ENCODE data around the gene EWSR1. TPM values are rescaled to one million over a fixed set of nuclear protein-coding genes. Genes with fewer than 3 reads are reported as not detected.

EWSR1 gene
- total and polyA plus RNA-seq, 2 donors (not counting 3 experiments of a cell fraction or from before 2014, with no cell fraction given): 305 to 588 TPM

DNA sequence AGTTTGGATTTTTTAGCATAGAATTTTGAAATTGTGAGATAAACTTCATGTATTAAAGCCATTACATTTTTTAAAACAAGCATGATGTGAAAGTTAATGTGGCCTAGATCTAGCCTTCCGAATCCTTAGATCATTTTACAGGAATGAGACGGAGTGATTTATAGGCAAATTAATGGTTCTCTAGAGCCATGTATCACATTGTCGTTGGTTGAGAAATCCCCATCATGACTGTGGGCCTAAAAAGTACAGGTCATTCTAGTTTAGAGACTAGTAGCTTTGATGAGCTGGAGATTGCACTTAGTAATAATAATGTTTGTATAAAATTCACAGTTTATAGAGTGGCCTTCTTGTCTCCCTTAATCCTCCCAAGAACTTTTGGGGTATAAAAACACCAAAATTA, 7.1 kb downstream of the EWSR1 start:
- no peaks in the 10 kb centered on the region for H3K9me3 ChIP-seq (replicated peaks; ENCODE audit: control insufficient read depth, insufficient read depth, low read length)
- peaks cover 26% of the 10 kb centered on the region for H4K20me1 ChIP-seq (replicated peaks; ENCODE audit: control insufficient read depth, extremely low read depth, insufficient read depth, low read length)
- BruUV-seq (replicated peaks): no TSS peak

DNA sequence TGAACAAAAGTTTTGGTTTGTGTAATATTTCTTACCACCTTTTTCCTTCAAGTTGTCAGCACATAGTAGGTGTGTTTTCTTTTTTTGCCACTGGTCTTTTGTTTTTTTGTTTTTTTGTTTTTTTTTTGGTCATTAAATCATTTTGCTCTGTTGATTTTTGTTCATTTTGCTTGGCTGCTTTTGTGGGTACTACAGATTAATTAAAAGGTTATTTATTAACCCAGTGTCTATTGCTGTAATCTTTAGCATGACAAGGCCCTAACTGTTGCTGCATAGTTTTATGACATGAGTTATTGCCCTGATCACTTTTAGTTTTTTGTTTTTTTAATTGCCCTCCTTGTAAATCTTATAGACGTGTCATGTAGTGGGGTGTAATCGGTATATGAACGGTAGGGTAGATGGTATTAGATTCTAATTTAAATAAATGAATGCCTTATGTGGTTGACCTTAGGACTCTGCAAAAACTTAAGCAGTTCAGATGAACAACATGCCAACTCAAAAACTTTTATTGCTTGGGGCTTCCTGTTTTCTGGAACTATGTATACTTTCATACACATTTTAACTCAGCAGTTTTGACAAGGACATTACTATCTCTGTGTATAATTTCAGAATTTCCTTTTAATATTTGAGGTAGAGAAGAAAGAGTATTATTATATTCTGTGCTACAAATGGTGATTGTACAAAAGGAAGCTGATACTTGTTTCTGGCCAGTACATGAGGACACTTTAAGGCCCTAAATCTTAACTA, 7.9 kb downstream of the EWSR1 start:
- dilution Hi-C loops (cut with MboI; ENCODE audit: extremely low pct_ligation_motif_present, low sequenced_read_pairs) (no loop called here), intact Hi-C loops (cut with micrococcal nuclease) (no loop called here)
- peaks cover 93% of the 10 kb centered on the region for H3K79me2 ChIP-seq (ENCODE audit: control insufficient read depth, insufficient read depth, low read length)
- no peak overlapping the region for H3K27ac ChIP-seq (ENCODE audit: insufficient read depth, low read depth, low read length)
- peaks cover 19% of the 10 kb centered on the region for H4K20me1 ChIP-seq (replicated peaks; ENCODE audit: control insufficient read depth, extremely low read depth, insufficient read depth, low read length)
- no peaks in the 10 kb centered on the region for H3K9me1 ChIP-seq (replicated peaks; ENCODE audit: control insufficient read depth, extremely low read depth, insufficient read depth, low read length)
- no peaks in the 10 kb centered on the region for H3K9me3 ChIP-seq (replicated peaks; ENCODE audit: control insufficient read depth, insufficient read depth, low read length)
- H3K4me2 ChIP-seq (ENCODE audit: insufficient read depth, low read length): no peak overlapping the region
- H3K27me3 ChIP-seq (ENCODE audit: control insufficient read depth in 2 of 2, insufficient read depth in 2 of 2, low read length in 2 of 2): no peaks in the 10 kb centered on the region
- DNase-seq (ENCODE audit: low read depth, low spot score) (no peak), FAIRE-seq (no peak)
- ChIA-PET CTCF (interaction anchor here (0.5 kb wide), 1 partner anchor 10 kb away, joined by 4 read pairs; no protein-coding TSS in a partner anchor), POLR2A (no interaction called here)
- no TSS peak for BruUV-seq (replicated peaks)
- no peak overlapping the region for H2AFZ ChIP-seq (ENCODE audit: low read depth, low read length)
- H3K36me3 ChIP-seq (ENCODE audit: control insufficient read depth in 2 of 2, extremely low read depth in 1 of 2, insufficient read depth in 2 of 2, low read length in 2 of 2): peaks cover 32 to 62% of the 10 kb centered on the region in 2 experiments
- no peak overlapping the region for H3K9ac ChIP-seq (replicated peaks; ENCODE audit: extremely low read depth, insufficient read depth, low read length)
- no peak overlapping the region for H3K4me3 ChIP-seq (replicated peaks in 1 of 3; ENCODE audit: insufficient read depth in 1 of 3, low read depth in 1 of 3, low read length in 3 of 3)
- H3K4me1 ChIP-seq (ENCODE audit: control insufficient read depth, extremely low read depth, insufficient read depth, low read length): peaks cover 9% of the 10 kb centered on the region
- TF ChIP-seq POLR2A (IDR thresholded peaks at IDR 0.05; ENCODE audit: low read depth, low read length): no peak

More for the DNA sequence above, 7.1 kb downstream of the EWSR1 start:
- Histone ChIP-seq H2AFZ (ENCODE audit: low read depth, low read length) (no peak overlapping the region), H3K27me3 (ENCODE audit: control insufficient read depth in 2 of 2, insufficient read depth in 2 of 2, low read length in 2 of 2) (no peaks in the 10 kb centered on the region), H3K79me2 (ENCODE audit: control insufficient read depth, insufficient read depth, low read length) (peaks cover 99% of the 10 kb centered on the region), H3K27ac (ENCODE audit: insufficient read depth, low read depth, low read length) (no peak overlapping the region), H3K4me2 (ENCODE audit: insufficient read depth, low read length) (no peak overlapping the region), H3K4me3 (replicated peaks in 1 of 3; ENCODE audit: insufficient read depth in 1 of 3, low read depth in 1 of 3, low read length in 3 of 3) (no peak overlapping the region), H3K36me3 (ENCODE audit: control insufficient read depth in 2 of 2, extremely low read depth in 1 of 2, insufficient read depth in 2 of 2, low read length in 2 of 2) (peaks cover 32 to 62% of the 10 kb centered on the region in 2 experiments), H3K4me1 (ENCODE audit: control insufficient read depth, extremely low read depth, insufficient read depth, low read length) (peaks cover 17% of the 10 kb centered on the region), H3K9ac (replicated peaks; ENCODE audit: extremely low read depth, insufficient read depth, low read length) (no peak overlapping the region), H3K9me1 (replicated peaks; ENCODE audit: control insufficient read depth, extremely low read depth, insufficient read depth, low read length) (no peaks in the 10 kb centered on the region)
- intact Hi-C loops (cut with micrococcal nuclease): no loop called here
- dilution Hi-C loops (cut with MboI; ENCODE audit: extremely low pct_ligation_motif_present, low sequenced_read_pairs): no loop called here
- ChIA-PET CTCF (no interaction called here), POLR2A (interaction anchor here (0.7 kb wide), 1 partner anchor 29 kb away, joined by 5 read pairs; no protein-coding TSS in a partner anchor)
- TF ChIP-seq POLR2A (IDR thresholded peaks at IDR 0.05; ENCODE audit: low read depth, low read length): peak; percentile 20
- no peak for TF ChIP-seq MYC (IDR thresholded peaks at IDR 0.05; ENCODE audit: low read depth, low read length)
- DNase-seq (ENCODE audit: low read depth, low spot score): no peak
- FAIRE-seq: no peak

All from endothelial cell of umbilical vein (primary cell).